Nephron (organoid): ENCODE results near the gene CENPA.
A peak's percentile ranks its signal among the peaks of the same experiment; 100 is the strongest.

Experiments
- H3K27ac Mint-ChIP-seq, 3 experiments: 2 replicates each; pipeline ENCODE4 v1.8.0; 2020; ENCODE audit warnings: mixed read lengths in 3 of 3, mild to moderate bottlenecking in 2 of 3, moderate library complexity in 1 of 3
- H3K27me3 Mint-ChIP-seq: 2 replicates; pipeline ENCODE4 v1.8.0; 2021; ENCODE audit warnings: low read depth, mild to moderate bottlenecking, moderate library complexity, mixed read lengths
- H3K36me3 Mint-ChIP-seq: 2 replicates; pipeline ENCODE4 v1.8.0; 2020; ENCODE audit warnings: low read depth, mixed read lengths
- H3K4me1 Mint-ChIP-seq: 2 replicates; pipeline ENCODE4 v1.8.0; 2020; ENCODE audit warnings: mixed read lengths
- H3K4me3 Mint-ChIP-seq, 3 experiments: 2 replicates each; pipeline ENCODE4 v1.8.0; 2020; ENCODE audit warnings: mild to moderate bottlenecking in 3 of 3, mixed read lengths in 3 of 3, moderate library complexity in 2 of 3
- H3K9me3 Mint-ChIP-seq: 2 replicates; pipeline ENCODE4 v1.8.0; 2020; ENCODE audit warnings: mixed read lengths
- CTCF ChIP-seq, 3 experiments: fragments of 200-600 bp; sonication (generic); IDR thresholded peaks; one replicate each; pipeline ENCODE4 v1.5.0; 2021; ENCODE audit warnings: antibody characterized with exemption in 3 of 3; ENCODE audit not compliant: unreplicated experiment in 3 of 3

Gene CENPA

GRCh38 chr2:26785431-26786206, at the start of gene CENPA:
TSS of gene CENPA (plus strand) at chr2:26786056. CDS start at chr2:26786197, 141 bp downstream.
- peak; percentile 17 to 28 (median 21) for TF ChIP-seq CTCF (IDR thresholded peaks at IDR 0.05; ENCODE audit: unreplicated experiment in 3 of 3)
- peak within 1 kb of the TSS; percentile 88 to 90 (median 90) for H3K4me3 Mint-ChIP-seq
- H3K4me1 Mint-ChIP-seq: peaks cover 21% of the 10 kb centered on the region
- no peaks in the 10 kb centered on the region for H3K27me3 Mint-ChIP-seq
- peak within 1 kb of the TSS; percentile 45 to 92 (median 91) for H3K27ac Mint-ChIP-seq
- H3K9me3 Mint-ChIP-seq: peaks cover 11% of the 10 kb centered on the region
- H3K36me3 Mint-ChIP-seq: peaks cover 29% of the 10 kb centered on the region

DNA sequence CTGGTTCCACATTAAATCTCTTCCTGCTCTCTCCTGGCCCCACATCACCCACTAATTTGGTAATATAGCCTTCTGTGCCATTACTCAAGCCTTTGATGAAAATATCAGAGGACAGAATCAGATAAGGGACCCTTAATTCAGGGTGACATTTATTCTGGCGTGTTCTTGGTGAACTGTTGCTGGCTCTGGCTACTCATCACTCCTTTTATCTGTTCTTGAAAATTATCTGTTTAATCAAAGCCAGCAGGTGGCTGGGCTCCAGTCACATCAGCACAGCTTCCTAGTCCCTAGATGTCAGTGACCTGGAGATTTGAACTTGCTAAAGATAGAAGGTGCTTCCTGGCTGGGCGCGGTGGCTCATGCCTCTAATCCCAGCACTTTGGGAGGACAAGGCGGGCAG, 48.6 kb upstream of the CENPA start:
- no peak for TF ChIP-seq CTCF (IDR thresholded peaks at IDR 0.05; ENCODE audit: unreplicated experiment in 3 of 3)
- no peak overlapping the region for H3K27ac Mint-ChIP-seq
- peaks cover 9% of the 10 kb centered on the region for H3K27me3 Mint-ChIP-seq
- H3K36me3 Mint-ChIP-seq: no peaks in the 10 kb centered on the region
- peaks cover 27% of the 10 kb centered on the region for H3K4me1 Mint-ChIP-seq
- H3K9me3 Mint-ChIP-seq: no peaks in the 10 kb centered on the region
- H3K4me3 Mint-ChIP-seq: no peak overlapping the region

DNA sequence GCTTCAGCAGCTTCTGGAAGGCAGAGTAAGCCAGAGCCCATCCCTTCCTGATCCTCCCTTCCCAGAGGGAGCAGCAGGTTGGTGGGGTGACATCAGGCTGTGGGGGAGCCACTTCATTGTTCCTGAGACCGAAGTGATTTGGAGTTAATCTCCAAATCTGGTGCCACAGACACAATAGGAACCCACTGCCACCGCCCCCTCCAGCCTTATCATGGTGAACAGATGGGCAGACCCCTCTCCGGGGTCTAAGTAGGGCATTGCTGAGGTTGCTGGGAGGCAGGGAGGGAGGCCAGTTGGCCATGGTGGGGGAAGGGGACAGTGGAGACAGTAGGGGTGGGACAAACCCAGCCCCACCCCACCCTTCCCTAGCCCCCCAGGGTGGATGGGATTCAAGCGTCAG, 47.4 kb upstream of the CENPA start:
- Mint-ChIP-seq H3K4me1 (peaks cover 16% of the 10 kb centered on the region), H3K27me3 (peaks cover 8% of the 10 kb centered on the region), H3K9me3 (no peaks in the 10 kb centered on the region), H3K27ac (no peak overlapping the region), H3K4me3 (no peak overlapping the region), H3K36me3 (no peaks in the 10 kb centered on the region)
- no peak for TF ChIP-seq CTCF (IDR thresholded peaks at IDR 0.05; ENCODE audit: unreplicated experiment in 3 of 3)

GRCh38 chr2:26739514-26739913, 46.3 kb upstream of the CENPA start:
- Mint-ChIP-seq H3K36me3 (no peaks in the 10 kb centered on the region), H3K4me1 (peaks cover 14% of the 10 kb centered on the region), H3K9me3 (no peaks in the 10 kb centered on the region), H3K27ac (no peak overlapping the region), H3K4me3 (no peak overlapping the region), H3K27me3 (peaks cover 8% of the 10 kb centered on the region)
- no peak for TF ChIP-seq CTCF (IDR thresholded peaks at IDR 0.05; ENCODE audit: unreplicated experiment in 3 of 3)

DNA sequence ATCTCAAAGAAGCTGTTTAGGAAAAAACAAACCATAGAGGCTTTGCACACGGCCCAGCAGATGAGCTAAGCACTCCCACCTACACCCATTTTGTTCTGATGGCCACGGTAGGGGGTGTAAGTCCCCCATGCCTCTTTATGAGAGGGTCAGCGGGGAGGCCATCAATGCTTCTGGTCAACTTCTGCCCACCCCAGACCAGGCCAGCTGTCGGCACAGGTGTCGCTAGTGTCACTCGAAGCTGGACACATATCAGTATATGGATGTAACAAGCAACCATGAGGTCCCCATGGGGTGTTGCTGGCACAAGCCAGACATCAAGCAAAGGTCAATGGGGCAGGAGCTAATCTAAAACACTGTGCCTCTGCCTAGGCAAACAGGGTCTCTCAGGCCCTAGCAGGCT, 45.5 kb upstream of the CENPA start:
- no peaks in the 10 kb centered on the region for H3K36me3 Mint-ChIP-seq
- H3K9me3 Mint-ChIP-seq: no peaks in the 10 kb centered on the region
- no peak for TF ChIP-seq CTCF (IDR thresholded peaks at IDR 0.05; ENCODE audit: unreplicated experiment in 3 of 3)
- H3K27me3 Mint-ChIP-seq: peaks cover 16% of the 10 kb centered on the region
- no peak overlapping the region for H3K4me3 Mint-ChIP-seq
- no peak overlapping the region for H3K27ac Mint-ChIP-seq
- H3K4me1 Mint-ChIP-seq: peaks cover 14% of the 10 kb centered on the region

- Mint-ChIP-seq H3K36me3 (no peaks in the 10 kb centered on the region), H3K27me3 (peaks cover 21% of the 10 kb centered on the region), H3K27ac (no peak overlapping the region), H3K4me1 (peaks cover 14% of the 10 kb centered on the region), H3K9me3 (no peaks in the 10 kb centered on the region), H3K4me3 (no peak overlapping the region)
- no peak for TF ChIP-seq CTCF (IDR thresholded peaks at IDR 0.05; ENCODE audit: unreplicated experiment in 3 of 3)
Measured at GRCh38 chr2:26740890-26741302, 45.0 kb upstream of the CENPA start.
